IMR-90 (cell line): Measurements from ENCODE around the gene MAST3. TPM values are rescaled to one million over a fixed set of nuclear protein-coding genes. Genes with fewer than 3 reads are reported as not detected.

Source experiments
- ATAC-seq: fragments of 200-7000 bp; cut with Tn5 transposase; 2 replicates; pipeline ENCODE4 v1.9.1; 2020; ENCODE audit warnings: low read depth, mild to moderate bottlenecking, moderate library complexity
- BruUV-seq: library from RNA; stranded (reverse); fragments of 400-500 nt; replicated peaks from 2 replicates; lab custom pipeline; 2021; lab: Mats Ljungman, UMichigan
- CTCF ChIA-PET: fragments of 300-600 bp; formaldehyde crosslinking; extraction: SDS; loops from one replicate; lab custom pipeline; 2021; ENCODE audit warnings: antibody characterized with exemption; lab: Yijun Ruan, JAX
- POLR2A ChIA-PET: fragments of 300-600 bp; sonication (Branson Sonifier 250); formaldehyde crosslinking; loops from one replicate; lab custom pipeline; 2022; ENCODE audit warnings: antibody characterized with exemption; ENCODE audit not compliant: unreplicated experiment; lab: Charles Lee
- DNase-seq: peaks from one replicate; pipeline ENCODE4 v3.0.0; 2013
- H2AFZ ChIP-seq: replicated peaks from 2 replicates; pipeline ENCODE3; 2013; ENCODE audit warnings: low read length, mild to moderate bottlenecking; ENCODE audit not compliant: poor library complexity
- H2AK5ac ChIP-seq: 2 replicates; pipeline ENCODE4 v1.6.1; 2013; ENCODE audit warnings: low read depth, low read length, inconsistent platforms
- H2AK9ac ChIP-seq: replicated peaks from 2 replicates; pipeline ENCODE3; 2013; ENCODE audit warnings: mild to moderate bottlenecking, low read depth, low read length, moderate library complexity; ENCODE audit not compliant: poor library complexity
- H2BK120ac ChIP-seq: 2 replicates; pipeline ENCODE4 v1.6.1; 2013; ENCODE audit warnings: low read depth, low read length, inconsistent platforms
- H2BK15ac ChIP-seq: 3 replicates; pipeline ENCODE4 v1.6.1; 2013; ENCODE audit warnings: low read depth, low read length, inconsistent platforms
- H2BK20ac ChIP-seq: 2 replicates; pipeline ENCODE4 v1.6.1; 2013; ENCODE audit warnings: low read depth, mild to moderate bottlenecking, inconsistent platforms, low read length, moderate library complexity
- H2BK5ac ChIP-seq: 2 replicates; pipeline ENCODE4 v1.6.1; 2013; ENCODE audit warnings: mild to moderate bottlenecking, low read depth, low read length, inconsistent platforms; ENCODE audit not compliant: poor library complexity, severe bottlenecking
- H3K14ac ChIP-seq: replicated peaks from 2 replicates; pipeline ENCODE4 v1.6.1; 2013; ENCODE audit warnings: low read depth, low read length, inconsistent platforms
- H3K18ac ChIP-seq: 2 replicates; pipeline ENCODE4 v1.6.1; 2013; ENCODE audit warnings: low read depth, low read length, control low read depth
- H3K23ac ChIP-seq: 2 replicates; pipeline ENCODE4 v1.6.1; 2013; ENCODE audit warnings: low read depth, low read length, inconsistent platforms
- H3K27ac ChIP-seq: 2 replicates; pipeline ENCODE4 v1.5.1; 2013; ENCODE audit warnings: mild to moderate bottlenecking, control low read depth, low read length; ENCODE audit not compliant: insufficient read depth
- H3K27me3 ChIP-seq: 2 replicates; pipeline ENCODE4 v1.6.1; 2013; ENCODE audit warnings: low read length; ENCODE audit not compliant: control insufficient read depth, insufficient read depth
- H3K36me3 ChIP-seq: 2 replicates; pipeline ENCODE4 v1.6.1; 2013; ENCODE audit warnings: low read length, mixed read lengths; ENCODE audit not compliant: control insufficient read depth, insufficient read depth
- H3K4ac ChIP-seq: 2 replicates; pipeline ENCODE4 v1.6.1; 2013; ENCODE audit warnings: low read depth, low read length, inconsistent platforms
- H3K4me1 ChIP-seq: 2 replicates; pipeline ENCODE4 v1.6.1; 2013; ENCODE audit warnings: low read length, mixed read lengths; ENCODE audit not compliant: control insufficient read depth, insufficient read depth
- H3K4me2 ChIP-seq: 2 replicates; pipeline ENCODE4 v1.6.1; 2013; ENCODE audit warnings: low read depth, mild to moderate bottlenecking, control low read depth, low read length, moderate library complexity
- H3K4me3 ChIP-seq: 2 replicates; pipeline ENCODE4 v1.5.1; 2013; ENCODE audit warnings: low read depth, mild to moderate bottlenecking, control low read depth, low read length, moderate library complexity; ENCODE audit not compliant: insufficient read depth
- H3K56ac ChIP-seq: 2 replicates; pipeline ENCODE4 v1.6.1; 2013; ENCODE audit warnings: low read length, inconsistent platforms; ENCODE audit not compliant: insufficient read depth; ENCODE audit errors: extremely low read depth
- H3K79me1 ChIP-seq, 2 experiments: 2 replicates each; pipeline ENCODE4 v1.6.1; 2013; ENCODE audit warnings: low read length in 2 of 2, inconsistent platforms in 1 of 2, low read depth in 1 of 2
- H3K9ac ChIP-seq: 2 replicates; pipeline ENCODE4 v1.6.1; 2013; ENCODE audit warnings: low read depth, low read length, control low read depth
- H3K9me1 ChIP-seq: 2 replicates; pipeline ENCODE4 v1.6.1; 2013; ENCODE audit warnings: low read length, inconsistent platforms; ENCODE audit not compliant: insufficient read depth
- H3K9me3 ChIP-seq: 2 replicates; pipeline ENCODE4 v1.6.1; 2013; ENCODE audit warnings: low read length; ENCODE audit not compliant: control insufficient read depth, insufficient read depth
- H4K20me1 ChIP-seq: 2 replicates; pipeline ENCODE4 v1.6.1; 2013; ENCODE audit warnings: low read length, inconsistent platforms; ENCODE audit not compliant: insufficient read depth
- H4K5ac ChIP-seq: 2 replicates; pipeline ENCODE4 v1.6.1; 2013; ENCODE audit warnings: mild to moderate bottlenecking, low read depth, low read length, control low read depth
- H4K8ac ChIP-seq, 2 experiments: 2 replicates each; pipeline ENCODE4 v1.6.1; 2013; ENCODE audit warnings: low read depth in 2 of 2, low read length in 2 of 2, control low read depth in 1 of 2, inconsistent platforms in 1 of 2
- H4K91ac ChIP-seq: 2 replicates; pipeline ENCODE4 v1.6.1; 2013; ENCODE audit warnings: low read depth, low read length, inconsistent platforms; ENCODE audit not compliant: insufficient read depth
- BHLHE40 ChIP-seq: fragments of 150-350 bp; IDR thresholded peaks from 2 replicates; pipeline ENCODE4 v1.6.1; 2016; ENCODE audit warnings: mild to moderate bottlenecking, low read depth, low read length
- CEBPB ChIP-seq: IDR thresholded peaks from 2 replicates; pipeline ENCODE4 v1.6.1; 2012; ENCODE audit warnings: low read depth, low read length, improper control_type of control experiment
- CHD1 ChIP-seq: IDR thresholded peaks from 2 replicates; pipeline ENCODE4 v1.6.1; 2012; ENCODE audit warnings: low read depth, low read length, improper control_type of control experiment
- ELK1 ChIP-seq: fragments of 150-350 bp; IDR thresholded peaks from 2 replicates; pipeline ENCODE4 v1.6.1; 2016; ENCODE audit warnings: low read depth, mild to moderate bottlenecking, low read length, moderate library complexity, borderline replicate concordance
- FOS ChIP-seq: fragments of 150-350 bp; IDR thresholded peaks from 2 replicates; pipeline ENCODE4 v1.6.1; 2016; ENCODE audit warnings: low read depth, low read length
- MAFK ChIP-seq: IDR thresholded peaks from 2 replicates; pipeline ENCODE4 v1.6.1; 2012; ENCODE audit warnings: low read depth, low read length, improper control_type of control experiment
- MAZ ChIP-seq: IDR thresholded peaks from 2 replicates; pipeline ENCODE4 v1.6.1; 2012; ENCODE audit warnings: low read depth, mild to moderate bottlenecking, low read length, improper control_type of control experiment, moderate library complexity, borderline replicate concordance
- MXI1 ChIP-seq: IDR thresholded peaks from 2 replicates; pipeline ENCODE4 v1.6.1; 2012; ENCODE audit warnings: low read depth, mild to moderate bottlenecking, low read length, moderate library complexity, borderline replicate concordance
- NFE2L2 ChIP-seq: fragments of 150-350 bp; IDR thresholded peaks from 2 replicates; pipeline ENCODE4 v1.6.1; 2016; ENCODE audit warnings: low read depth, mild to moderate bottlenecking, low read length
- POLR2A ChIP-seq: IDR thresholded peaks from 2 replicates; pipeline ENCODE4 v1.6.1; 2012; ENCODE audit warnings: mild to moderate bottlenecking, low read depth, low read length
- RAD21 ChIP-seq: IDR thresholded peaks from 2 replicates; pipeline ENCODE4 v1.6.1; 2012; ENCODE audit warnings: low read length, improper control_type of control experiment
- RCOR1 ChIP-seq: IDR thresholded peaks from 2 replicates; pipeline ENCODE4 v1.6.1; 2012; ENCODE audit warnings: mild to moderate bottlenecking, low read length, improper control_type of control experiment; ENCODE audit not compliant: insufficient replicate concordance
- RFX5 ChIP-seq: IDR thresholded peaks from 2 replicates; pipeline ENCODE4 v1.8.0; 2012; ENCODE audit warnings: low read depth, mild to moderate bottlenecking, low read length, moderate library complexity
- SMC3 ChIP-seq: fragments of 150-350 bp; IDR thresholded peaks from 2 replicates; pipeline ENCODE4 v1.6.1; 2016; ENCODE audit warnings: low read depth, mild to moderate bottlenecking, antibody characterized with exemption, low read length, moderate library complexity
- WGBS, 2 experiments: methylation state at CpG; one replicate each; pipeline versions ENCODE4 v1.1.5 to v1.1.7; 2013; ENCODE audit warnings: missing lambda C conversion rate in 2 of 2; ENCODE audit not compliant: insufficient read length in 1 of 2; ENCODE audit errors: extremely low coverage in 2 of 2; 5-methylcytosine and 5-hydroxymethylcytosine counted together
- dilution Hi-C: fragments of 300-500 bp; cut with HindIII; formaldehyde crosslinking; loops from one replicate; pipeline ENCODE4 v1.14.3; 2018; ENCODE audit warnings: low sequenced_read_pairs; ENCODE audit not compliant: unreplicated experiment
- in situ Hi-C: fragments of 300-500 bp; cut with MboI; formaldehyde crosslinking; loops from 3 replicates; pipeline ENCODE4 v1.14.3; 2019; ENCODE audit warnings: low sequenced_read_pairs, inconsistent platforms, mixed read lengths
- intact Hi-C: fragments of 100-400 bp; cut with micrococcal nuclease; formaldehyde crosslinking; loops from 2 replicates; pipeline ENCODE4 v1.10.0; 2022
- polyA plus RNA-seq, 3 experiments: library from polyadenylated mRNA; depleted of rRNA; stranded (reverse); fragments of >200 nt; gene quantifications; 2 replicates each; pipeline ENCODE4 v1.2.3, GENCODE V29; 2012; ENCODE audit warnings: low replicate concordance in 1 of 3
- total RNA-seq: library from RNA; depleted of rRNA; stranded (reverse); fragments of >200 nt; gene quantifications from 2 replicates; pipeline ENCODE4 v1.2.3, GENCODE V29; 2012
- TF ChIP-seq, protein P1 (sequence below): fragments of 150-350 bp; IDR thresholded peaks from 2 replicates; pipeline ENCODE4 v1.6.1; 2017; ENCODE audit warnings: mild to moderate bottlenecking, antibody characterized with exemption, low read length, low read depth
- TF ChIP-seq, protein P2 (sequence below): conservative IDR thresholded peaks from 2 replicates; pipeline ENCODE4 v1.5.1; 2012; ENCODE audit warnings: mild to moderate bottlenecking, low read depth, low read length, improper control_type of control experiment

Gene MAST3
- total and polyA plus RNA-seq, 2 of the 4 experiments (the other 2 are of a cell fraction): 1.3 to 4.3 TPM

GRCh38 chr19:18126097-18126496, 28.5 kb downstream of the MAST3 start:
- no TSS peak for BruUV-seq
- WGBS, 2 experiments: no CpG with 5 or more reads among the region's 2 CpGs
- intact Hi-C loops: no loop called here

More at GRCh38 chr19:18126097-18126496, 28.5 kb downstream of the MAST3 start:
- Histone ChIP-seq H3K9me1 (no peaks in the 10 kb centered on the region), H2AK5ac (no peak overlapping the region), H3K4me2 (no peak overlapping the region), H3K27me3 (no peaks in the 10 kb centered on the region), H3K4me3 (no peak overlapping the region), H2AFZ (no peak overlapping the region), H3K4me1 (no peaks in the 10 kb centered on the region; the same call in 1 of the 2 replicates), H2AK9ac (no peak overlapping the region), H3K36me3 (peaks cover 62% of the 10 kb centered on the region), H2BK5ac (no peak overlapping the region), H3K9me3 (no peaks in the 10 kb centered on the region), H4K20me1 (peaks cover 2% of the 10 kb centered on the region; the same call in 1 of the 2 replicates), H3K18ac (no peak overlapping the region), H3K27ac (no peak overlapping the region), H3K4ac (no peak overlapping the region), H3K14ac (no peak overlapping the region), H4K5ac (no peak overlapping the region), H3K79me1 (peaks cover 0 to 5% of the 10 kb centered on the region in 2 experiments; a peak in 1 of 4 replicates), H3K56ac (no peak overlapping the region), H4K8ac (no peak overlapping the region), H3K23ac (no peak overlapping the region), H2BK120ac (no peak overlapping the region), H2BK20ac (no peak overlapping the region), H3K9ac (no peak overlapping the region), H2BK15ac (no peak overlapping the region), H4K91ac (no peak overlapping the region)
- CTCF ChIA-PET: no interaction called here
- no peak for DNase-seq
- in situ Hi-C loops (no loop called here), dilution Hi-C loops (no loop called here)
- POLR2A ChIA-PET: no interaction called here
- TF ChIP-seq, protein P1, sequence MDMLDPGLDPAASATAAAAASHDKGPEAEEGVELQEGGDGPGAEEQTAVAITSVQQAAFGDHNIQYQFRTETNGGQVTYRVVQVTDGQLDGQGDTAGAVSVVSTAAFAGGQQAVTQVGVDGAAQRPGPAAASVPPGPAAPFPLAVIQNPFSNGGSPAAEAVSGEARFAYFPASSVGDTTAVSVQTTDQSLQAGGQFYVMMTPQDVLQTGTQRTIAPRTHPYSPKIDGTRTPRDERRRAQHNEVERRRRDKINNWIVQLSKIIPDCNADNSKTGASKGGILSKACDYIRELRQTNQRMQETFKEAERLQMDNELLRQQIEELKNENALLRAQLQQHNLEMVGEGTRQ: no peak
- TF ChIP-seq MAZ (no peak), RFX5 (no peak), BHLHE40 (no peak), CHD1 (no peak), RAD21 (no peak), SMC3 (no peak), MAFK (no peak), NFE2L2 (no peak), POLR2A (no peak), FOS (no peak), MXI1 (no peak), ELK1 (no peak), RCOR1 (no peak), CEBPB (no peak)
- TF ChIP-seq, protein P2, sequence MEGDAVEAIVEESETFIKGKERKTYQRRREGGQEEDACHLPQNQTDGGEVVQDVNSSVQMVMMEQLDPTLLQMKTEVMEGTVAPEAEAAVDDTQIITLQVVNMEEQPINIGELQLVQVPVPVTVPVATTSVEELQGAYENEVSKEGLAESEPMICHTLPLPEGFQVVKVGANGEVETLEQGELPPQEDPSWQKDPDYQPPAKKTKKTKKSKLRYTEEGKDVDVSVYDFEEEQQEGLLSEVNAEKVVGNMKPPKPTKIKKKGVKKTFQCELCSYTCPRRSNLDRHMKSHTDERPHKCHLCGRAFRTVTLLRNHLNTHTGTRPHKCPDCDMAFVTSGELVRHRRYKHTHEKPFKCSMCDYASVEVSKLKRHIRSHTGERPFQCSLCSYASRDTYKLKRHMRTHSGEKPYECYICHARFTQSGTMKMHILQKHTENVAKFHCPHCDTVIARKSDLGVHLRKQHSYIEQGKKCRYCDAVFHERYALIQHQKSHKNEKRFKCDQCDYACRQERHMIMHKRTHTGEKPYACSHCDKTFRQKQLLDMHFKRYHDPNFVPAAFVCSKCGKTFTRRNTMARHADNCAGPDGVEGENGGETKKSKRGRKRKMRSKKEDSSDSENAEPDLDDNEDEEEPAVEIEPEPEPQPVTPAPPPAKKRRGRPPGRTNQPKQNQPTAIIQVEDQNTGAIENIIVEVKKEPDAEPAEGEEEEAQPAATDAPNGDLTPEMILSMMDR: no peak
- no peak for ATAC-seq
